B cell (primary cell): ENCODE results near the gene EGFL8. TPM values are rescaled to one million over a fixed set of nuclear protein-coding genes. Genes with fewer than 3 reads are reported as not detected.

Experiments used
- ATAC-seq: fragments of 200-7000 bp; cut with Tn5 transposase; one replicate; pipeline ENCODE4 v1.10.0; 2021; ENCODE audit warnings: low read depth, mild to moderate bottlenecking, moderate number of reproducible peaks, moderate library complexity
- CTCF ChIA-PET: fragments of 350-600 bp; sonication (Branson Sonifier 250); formaldehyde crosslinking; loops from one replicate; lab custom pipeline; 2021; ENCODE audit warnings: antibody characterized with exemption, inconsistent platforms; lab: Charles Lee
- POLR2A ChIA-PET: fragments of 350-600 bp; sonication (Branson Sonifier 250); formaldehyde crosslinking; loops from one replicate; lab custom pipeline; 2021; ENCODE audit warnings: antibody characterized with exemption; lab: Charles Lee
- DNase-seq: peaks from one replicate; pipeline ENCODE4 v3.0.0; 2013
- H2AFZ ChIP-seq: 2 replicates; pipeline ENCODE4 v1.6.1; 2012; ENCODE audit warnings: mild to moderate bottlenecking, low read depth, low read length; ENCODE audit not compliant: insufficient read depth, poor library complexity, severe bottlenecking
- H3K27ac ChIP-seq, 2 donors: 1 replicate in 1 of 2; 2 replicates in 1 of 2; pipeline ENCODE4 v1.5.1; 2012 to 2013; ENCODE audit warnings: low read length in 2 of 2, mild to moderate bottlenecking in 2 of 2, moderate library complexity in 1 of 2
- H3K27me3 ChIP-seq, 4 experiments: fragments of 200-600 bp in 1 of 4; sonication (generic) in 1 of 4; replicated peaks in 1 of 4; 1 replicate in 2 of 4; 2 replicates in 2 of 4; pipeline versions ENCODE4 v1.6.1 to v1.7.0; 2013 to 2016; ENCODE audit warnings: low read length in 3 of 4, mild to moderate bottlenecking in 2 of 4, mixed read lengths in 1 of 4, moderate library complexity in 1 of 4; ENCODE audit not compliant: insufficient read depth in 4 of 4, control insufficient read depth in 3 of 4; ENCODE audit errors: control extremely low read depth in 1 of 4
- H3K36me3 ChIP-seq, 2 experiments: replicated peaks in 1 of 2; 1 replicate in 1 of 2; 2 replicates in 1 of 2; pipeline versions ENCODE4 v1.6.1 to v1.7.1; 2013; ENCODE audit warnings: low read length in 1 of 2; ENCODE audit not compliant: insufficient read depth in 2 of 2, control insufficient read depth in 1 of 2; ENCODE audit errors: control extremely low read depth in 1 of 2, extremely low read depth in 1 of 2
- H3K4me1 ChIP-seq, 2 donors: fragments of 200-600 bp in 1 of 2; sonication (generic) in 1 of 2; 1 replicate in 1 of 2; 2 replicates in 1 of 2; pipeline versions ENCODE4 v1.5.1 to v1.6.1; 2013 to 2017; ENCODE audit warnings: low read length in 2 of 2; ENCODE audit not compliant: control insufficient read depth in 2 of 2, insufficient read depth in 2 of 2
- H3K4me2 ChIP-seq: replicated peaks from 2 replicates; pipeline ENCODE3; 2012; ENCODE audit warnings: mild to moderate bottlenecking, low read depth, low read length; ENCODE audit not compliant: poor library complexity, severe bottlenecking
- H3K4me3 ChIP-seq, 5 experiments: fragments of 200-600 bp in 1 of 5; sonication (generic) in 1 of 5; 1 replicate in 3 of 5; 2 replicates in 2 of 5; pipeline versions ENCODE4 v1.5.1 to v1.7.0; 2011 to 2016; ENCODE audit warnings: low read length in 4 of 5, mild to moderate bottlenecking in 4 of 5, low read depth in 2 of 5, control low read depth in 1 of 5, moderate library complexity in 1 of 5; ENCODE audit not compliant: insufficient read depth in 1 of 5; ENCODE audit errors: control extremely low read depth in 1 of 5, extremely low read depth in 1 of 5
- H3K79me2 ChIP-seq: fragments of 200-600 bp; sonication (generic); one replicate; pipeline ENCODE4 v1.6.0; 2016; ENCODE audit warnings: low read length; ENCODE audit not compliant: control insufficient read depth, insufficient read depth
- H3K9ac ChIP-seq: fragments of 200-600 bp; sonication (generic); 2 replicates; pipeline ENCODE4 v1.6.1; 2017; ENCODE audit warnings: mild to moderate bottlenecking, low read length, moderate library complexity
- H3K9me3 ChIP-seq, 3 donors: one replicate each; pipeline versions ENCODE4 v1.6.1 to v1.7.1; 2013; ENCODE audit warnings: low read length in 2 of 3; ENCODE audit not compliant: control insufficient read depth in 2 of 3, insufficient read depth in 1 of 3; ENCODE audit errors: control extremely low read depth in 1 of 3
- H4K20me1 ChIP-seq: 2 replicates; pipeline ENCODE4 v1.6.0; 2012; ENCODE audit warnings: mild to moderate bottlenecking, low read length; ENCODE audit not compliant: insufficient read depth, control insufficient read depth, poor library complexity, severe bottlenecking
- H3K27ac Mint-ChIP-seq: one replicate; pipeline ENCODE4 v1.8.0; 2021; ENCODE audit warnings: mixed read lengths
- H3K27me3 Mint-ChIP-seq: one replicate; pipeline ENCODE4 v1.8.0; 2021; ENCODE audit warnings: mixed read lengths
- H3K4me1 Mint-ChIP-seq: one replicate; pipeline ENCODE4 v1.8.0; 2021; ENCODE audit warnings: mixed read lengths
- H3K4me3 Mint-ChIP-seq: one replicate; pipeline ENCODE4 v1.8.0; 2021; ENCODE audit warnings: mixed read lengths
- H3K9me3 Mint-ChIP-seq: one replicate; pipeline ENCODE4 v1.8.0; 2022; ENCODE audit warnings: mixed read lengths; ENCODE audit not compliant: insufficient read depth
- EZH2 ChIP-seq: IDR thresholded peaks from 2 replicates; pipeline ENCODE4 v1.6.1; 2012; ENCODE audit warnings: borderline replicate concordance, low read depth, mild to moderate bottlenecking, moderate library complexity, low read length; ENCODE audit not compliant: insufficient read depth, poor library complexity, severe bottlenecking
- WGBS: methylation state at CpG from one replicate; pipeline ENCODE4 v1.1.5; 2013; ENCODE audit warnings: missing lambda C conversion rate; ENCODE audit not compliant: insufficient coverage; 5-methylcytosine and 5-hydroxymethylcytosine counted together
- intact Hi-C: fragments of 100-400 bp; cut with micrococcal nuclease; formaldehyde crosslinking; loops from one replicate; pipeline ENCODE4 v1.10.0; 2022
- polyA plus RNA-seq: library from polyadenylated mRNA; depleted of rRNA; stranded (reverse); fragments of >200 nt; gene quantifications from 2 replicates; pipeline ENCODE4 v1.2.3, GENCODE V29; 2012
- total RNA-seq, 2 donors: library from RNA; stranded (reverse); fragments of 120-200 nt in 1 of 2; gene quantifications; 1 replicate in 1 of 2; 2 replicates in 1 of 2; pipeline versions ENCODE4 v1.2.3 to v1.2.4, GENCODE V29; 2013 to 2022
- TF ChIP-seq, protein P1 (sequence below): fragments of 200-600 bp; IDR thresholded peaks from one replicate; pipeline ENCODE4 v1.8.0; 2022; ENCODE audit warnings: antibody characterized with exemption, mild to moderate bottlenecking

Gene EGFL8
- total and polyA plus RNA-seq, 2 donors (not counting 1 experiment from before 2014, with no cell fraction given), result 0.91 to 3.9 TPM

DNA sequence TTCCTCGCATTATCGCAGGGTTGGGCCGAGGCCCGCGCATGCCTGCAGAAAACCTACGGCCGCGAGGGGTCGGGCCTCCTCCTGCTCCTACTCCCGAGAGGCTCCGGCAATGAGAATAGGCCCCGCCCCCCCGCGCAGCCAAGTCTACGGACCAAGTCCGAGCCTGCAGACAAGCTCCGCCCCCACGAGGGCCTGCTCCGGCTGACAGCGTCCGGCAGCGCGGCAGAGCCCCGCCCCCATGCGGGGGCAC, 31.2 kb downstream of the EGFL8 start:
- Histone ChIP-seq H3K27ac (peak overlapping the region; percentile 99 to 100), H3K79me2 (peaks cover 26% of the 10 kb centered on the region), H3K4me2 (peak overlapping the region; percentile 91), H3K36me3 (peaks cover 0 to 13% of the 10 kb centered on the region in 2 experiments), H3K4me3 (peak overlapping the region in 4 of 5 experiments; percentile 89 to 99 (median 94)), H3K9ac (peak overlapping the region; percentile 99), H4K20me1 (no peaks in the 10 kb centered on the region), H3K9me3 (no peaks in the 10 kb centered on the region), H3K27me3 (no peaks in the 10 kb centered on the region), H3K4me1 (peaks cover 40 to 56% of the 10 kb centered on the region in 2 donors), H2AFZ (peak overlapping the region; percentile 34)
- DNase-seq, result no peak
- peak overlapping the region; percentile 95 for H3K4me3 Mint-ChIP-seq
- H3K4me1 Mint-ChIP-seq, result peaks cover 58% of the 10 kb centered on the region
- peak overlapping the region; percentile 99 for H3K27ac Mint-ChIP-seq
- ChIA-PET CTCF (interaction anchor here (0.5 to 1.8 kb wide), 15 partner anchors 11 to 600 kb away, joined by 3 to 9 read pairs (median 3); partner anchors contain the start of genes AGPAT1, ATF6B and FKBPL), POLR2A (interaction anchor here (0.6 to 1.8 kb wide), 13 partner anchors 15 to 1547 kb away, joined by 3 to 25 read pairs (median 4); partner anchors contain the start of genes AGPAT1, ATF6B, FKBPL and HLA-DRA)
- WGBS, result under 1% methylated on average over 25 of the region's 25 CpGs
- TF ChIP-seq EZH2, result no peak
- TF ChIP-seq, protein P1, sequence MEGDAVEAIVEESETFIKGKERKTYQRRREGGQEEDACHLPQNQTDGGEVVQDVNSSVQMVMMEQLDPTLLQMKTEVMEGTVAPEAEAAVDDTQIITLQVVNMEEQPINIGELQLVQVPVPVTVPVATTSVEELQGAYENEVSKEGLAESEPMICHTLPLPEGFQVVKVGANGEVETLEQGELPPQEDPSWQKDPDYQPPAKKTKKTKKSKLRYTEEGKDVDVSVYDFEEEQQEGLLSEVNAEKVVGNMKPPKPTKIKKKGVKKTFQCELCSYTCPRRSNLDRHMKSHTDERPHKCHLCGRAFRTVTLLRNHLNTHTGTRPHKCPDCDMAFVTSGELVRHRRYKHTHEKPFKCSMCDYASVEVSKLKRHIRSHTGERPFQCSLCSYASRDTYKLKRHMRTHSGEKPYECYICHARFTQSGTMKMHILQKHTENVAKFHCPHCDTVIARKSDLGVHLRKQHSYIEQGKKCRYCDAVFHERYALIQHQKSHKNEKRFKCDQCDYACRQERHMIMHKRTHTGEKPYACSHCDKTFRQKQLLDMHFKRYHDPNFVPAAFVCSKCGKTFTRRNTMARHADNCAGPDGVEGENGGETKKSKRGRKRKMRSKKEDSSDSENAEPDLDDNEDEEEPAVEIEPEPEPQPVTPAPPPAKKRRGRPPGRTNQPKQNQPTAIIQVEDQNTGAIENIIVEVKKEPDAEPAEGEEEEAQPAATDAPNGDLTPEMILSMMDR, result peak; percentile 55
- no peaks in the 10 kb centered on the region for H3K9me3 Mint-ChIP-seq
- peak; percentile 83 for ATAC-seq
- intact Hi-C loops, result loop anchor here (1.0 to 10.0 kb wide), 12 partner anchors 17 to 1013 kb away; partner anchors contain the start of genes BAG6, CLIC1, CSNK2B and EHMT2
- H3K27me3 Mint-ChIP-seq, result no peaks in the 10 kb centered on the region
